HL-60 (cell line): ENCODE data around the gene PPP6R2.

Experiments used
- POLR2AphosphoS5 ChIP-seq: IDR thresholded peaks from 2 replicates; pipeline ENCODE4 v1.6.1; 2012; ENCODE audit warnings: low read depth
- TF ChIP-seq, protein P1 (sequence below): IDR thresholded peaks from one replicate; pipeline ENCODE4 v1.5.1; 2011; ENCODE audit warnings: low read length, control low read depth, inconsistent platforms; ENCODE audit not compliant: insufficient read depth
- TF ChIP-seq, protein P2 (sequence below): IDR thresholded peaks from 2 replicates; pipeline ENCODE4 v1.6.1; 2012; ENCODE audit warnings: low read depth; ENCODE audit not compliant: insufficient replicate concordance

DNA sequence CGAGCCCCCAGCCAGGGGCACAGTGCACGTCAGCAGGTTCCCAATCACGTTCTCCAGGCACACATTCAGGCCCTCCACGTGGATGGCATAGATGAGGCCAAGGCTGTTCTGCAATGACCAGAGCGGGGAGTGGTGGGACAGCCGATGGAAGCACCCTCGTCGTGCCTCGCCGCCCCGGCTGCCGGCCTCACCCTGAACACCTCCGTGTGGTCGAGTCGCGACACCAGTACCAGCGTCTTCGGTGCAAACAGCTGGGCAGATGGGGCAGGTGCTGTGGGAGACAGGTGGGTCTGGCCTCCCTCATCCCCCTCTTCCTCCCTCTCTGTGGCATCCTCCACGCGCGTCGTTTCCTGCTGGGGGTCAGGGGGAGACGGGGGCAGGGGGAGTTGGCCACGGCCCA lies 124.2 kb downstream of the PPP6R2 start:
- no peak for TF ChIP-seq POLR2AphosphoS5
- TF ChIP-seq, protein P1, sequence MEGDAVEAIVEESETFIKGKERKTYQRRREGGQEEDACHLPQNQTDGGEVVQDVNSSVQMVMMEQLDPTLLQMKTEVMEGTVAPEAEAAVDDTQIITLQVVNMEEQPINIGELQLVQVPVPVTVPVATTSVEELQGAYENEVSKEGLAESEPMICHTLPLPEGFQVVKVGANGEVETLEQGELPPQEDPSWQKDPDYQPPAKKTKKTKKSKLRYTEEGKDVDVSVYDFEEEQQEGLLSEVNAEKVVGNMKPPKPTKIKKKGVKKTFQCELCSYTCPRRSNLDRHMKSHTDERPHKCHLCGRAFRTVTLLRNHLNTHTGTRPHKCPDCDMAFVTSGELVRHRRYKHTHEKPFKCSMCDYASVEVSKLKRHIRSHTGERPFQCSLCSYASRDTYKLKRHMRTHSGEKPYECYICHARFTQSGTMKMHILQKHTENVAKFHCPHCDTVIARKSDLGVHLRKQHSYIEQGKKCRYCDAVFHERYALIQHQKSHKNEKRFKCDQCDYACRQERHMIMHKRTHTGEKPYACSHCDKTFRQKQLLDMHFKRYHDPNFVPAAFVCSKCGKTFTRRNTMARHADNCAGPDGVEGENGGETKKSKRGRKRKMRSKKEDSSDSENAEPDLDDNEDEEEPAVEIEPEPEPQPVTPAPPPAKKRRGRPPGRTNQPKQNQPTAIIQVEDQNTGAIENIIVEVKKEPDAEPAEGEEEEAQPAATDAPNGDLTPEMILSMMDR, result no peak
- TF ChIP-seq, protein P2, sequence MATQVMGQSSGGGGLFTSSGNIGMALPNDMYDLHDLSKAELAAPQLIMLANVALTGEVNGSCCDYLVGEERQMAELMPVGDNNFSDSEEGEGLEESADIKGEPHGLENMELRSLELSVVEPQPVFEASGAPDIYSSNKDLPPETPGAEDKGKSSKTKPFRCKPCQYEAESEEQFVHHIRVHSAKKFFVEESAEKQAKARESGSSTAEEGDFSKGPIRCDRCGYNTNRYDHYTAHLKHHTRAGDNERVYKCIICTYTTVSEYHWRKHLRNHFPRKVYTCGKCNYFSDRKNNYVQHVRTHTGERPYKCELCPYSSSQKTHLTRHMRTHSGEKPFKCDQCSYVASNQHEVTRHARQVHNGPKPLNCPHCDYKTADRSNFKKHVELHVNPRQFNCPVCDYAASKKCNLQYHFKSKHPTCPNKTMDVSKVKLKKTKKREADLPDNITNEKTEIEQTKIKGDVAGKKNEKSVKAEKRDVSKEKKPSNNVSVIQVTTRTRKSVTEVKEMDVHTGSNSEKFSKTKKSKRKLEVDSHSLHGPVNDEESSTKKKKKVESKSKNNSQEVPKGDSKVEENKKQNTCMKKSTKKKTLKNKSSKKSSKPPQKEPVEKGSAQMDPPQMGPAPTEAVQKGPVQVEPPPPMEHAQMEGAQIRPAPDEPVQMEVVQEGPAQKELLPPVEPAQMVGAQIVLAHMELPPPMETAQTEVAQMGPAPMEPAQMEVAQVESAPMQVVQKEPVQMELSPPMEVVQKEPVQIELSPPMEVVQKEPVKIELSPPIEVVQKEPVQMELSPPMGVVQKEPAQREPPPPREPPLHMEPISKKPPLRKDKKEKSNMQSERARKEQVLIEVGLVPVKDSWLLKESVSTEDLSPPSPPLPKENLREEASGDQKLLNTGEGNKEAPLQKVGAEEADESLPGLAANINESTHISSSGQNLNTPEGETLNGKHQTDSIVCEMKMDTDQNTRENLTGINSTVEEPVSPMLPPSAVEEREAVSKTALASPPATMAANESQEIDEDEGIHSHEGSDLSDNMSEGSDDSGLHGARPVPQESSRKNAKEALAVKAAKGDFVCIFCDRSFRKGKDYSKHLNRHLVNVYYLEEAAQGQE, result no peak
